NOMO-1 treated with DMSO at 0.1 percent for 48 hours (cell line): ENCODE measurements around the gene PDIA2.

Experiments
- DNase-seq: peaks from one replicate; lab custom pipeline; 2025; ENCODE audit not compliant: unreplicated experiment; lab: John Stamatoyannopoulos, UW

Gene PDIA2

DNA sequence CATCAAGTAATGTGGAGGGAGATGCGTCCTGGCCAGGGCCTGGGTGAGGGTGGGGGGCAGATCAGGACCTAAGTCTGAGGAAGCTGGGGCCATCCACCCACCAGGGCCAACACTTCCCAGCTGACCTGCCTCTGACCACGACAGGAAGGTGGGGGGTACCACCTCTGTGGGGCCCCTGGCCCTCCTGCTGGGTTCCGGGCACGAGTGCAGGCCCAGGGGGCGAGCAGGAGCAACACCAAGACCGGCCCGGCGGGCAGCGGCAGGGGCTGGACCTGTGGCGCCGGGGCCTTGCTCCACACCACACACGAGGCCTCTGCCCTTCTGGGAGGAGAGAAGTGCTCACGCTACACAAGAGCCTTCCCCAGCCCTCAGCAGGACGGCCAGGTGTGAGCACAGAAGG, 13.3 kb downstream of the PDIA2 start:
- DNase-seq = no peak

DNA sequence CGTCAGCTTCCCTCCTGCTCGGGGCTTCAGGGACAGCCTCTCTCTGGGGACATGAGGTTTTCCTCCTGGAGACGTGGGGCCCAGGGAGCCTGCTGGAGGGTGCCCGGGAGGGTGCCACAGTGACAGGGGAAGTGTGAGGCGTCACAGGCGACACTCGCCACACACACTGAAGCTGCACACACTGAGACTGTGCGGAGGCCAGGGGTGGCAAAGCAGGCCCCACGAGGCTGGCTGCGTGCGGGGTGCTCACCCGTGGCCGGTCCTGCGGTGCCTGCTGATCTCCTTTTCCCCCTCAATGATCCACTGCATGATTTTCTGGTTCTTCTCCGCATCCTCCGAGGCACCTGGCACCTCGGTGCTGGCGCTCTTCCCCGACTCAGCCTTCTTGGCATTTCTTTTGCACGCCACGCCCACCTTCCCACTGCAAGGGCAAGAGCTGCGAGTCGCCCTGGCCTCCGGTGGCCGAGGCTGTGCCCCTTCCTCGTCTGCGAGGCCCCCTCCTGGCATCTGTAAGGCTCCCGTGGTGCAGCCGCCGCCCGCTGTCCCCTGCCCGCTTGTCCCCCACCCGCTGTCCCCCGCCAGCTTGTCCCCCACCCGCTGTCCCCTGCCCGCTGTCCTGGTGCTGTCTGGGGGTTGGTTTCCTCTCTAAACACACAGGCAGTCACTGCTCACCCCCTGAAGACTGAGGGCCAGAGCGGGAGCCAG, 14.0 kb downstream of the PDIA2 start:
- DNase-seq = no peak

DNA sequence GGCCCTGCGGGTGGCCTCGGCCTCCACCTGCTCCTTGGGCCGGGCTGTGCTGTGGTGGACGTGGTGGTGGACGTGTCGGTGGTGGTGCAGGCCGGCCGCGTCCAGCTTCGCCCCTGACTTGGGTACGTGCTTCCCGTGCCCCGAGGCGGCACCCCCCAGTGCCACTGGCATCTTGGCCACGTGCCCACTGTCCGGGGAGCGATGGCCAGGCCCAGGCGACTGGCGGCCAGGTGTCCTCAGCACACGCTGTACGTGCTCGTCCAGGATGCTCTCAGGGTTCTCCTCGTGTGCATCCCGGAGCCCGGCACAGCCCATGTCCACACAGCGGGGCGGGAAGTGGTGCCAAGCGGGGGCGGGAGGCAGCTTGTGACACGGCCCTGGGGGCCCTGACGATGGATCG, 14.9 kb downstream of the PDIA2 start:
- no peak for DNase-seq

DNA sequence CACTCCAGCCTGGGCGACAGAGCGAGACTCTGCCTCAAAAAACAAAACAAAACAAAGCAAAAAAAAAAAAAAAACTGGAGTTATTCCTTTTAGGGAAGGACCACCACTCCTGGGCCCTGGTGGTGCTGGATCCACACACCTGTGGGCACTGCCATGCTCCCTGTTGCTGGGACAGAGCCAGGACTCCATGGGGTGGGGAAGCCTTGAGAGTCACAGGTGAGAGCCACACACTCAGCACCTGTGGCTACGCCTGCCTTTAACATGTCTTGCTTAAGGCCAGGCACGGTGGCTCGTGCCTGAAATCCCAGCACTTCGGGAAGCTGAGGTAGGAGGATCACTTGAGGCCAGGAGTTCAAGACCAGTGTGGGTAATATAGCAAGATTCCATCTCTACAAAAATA, 18.3 kb downstream of the PDIA2 start:
- no peak for DNase-seq

DNA sequence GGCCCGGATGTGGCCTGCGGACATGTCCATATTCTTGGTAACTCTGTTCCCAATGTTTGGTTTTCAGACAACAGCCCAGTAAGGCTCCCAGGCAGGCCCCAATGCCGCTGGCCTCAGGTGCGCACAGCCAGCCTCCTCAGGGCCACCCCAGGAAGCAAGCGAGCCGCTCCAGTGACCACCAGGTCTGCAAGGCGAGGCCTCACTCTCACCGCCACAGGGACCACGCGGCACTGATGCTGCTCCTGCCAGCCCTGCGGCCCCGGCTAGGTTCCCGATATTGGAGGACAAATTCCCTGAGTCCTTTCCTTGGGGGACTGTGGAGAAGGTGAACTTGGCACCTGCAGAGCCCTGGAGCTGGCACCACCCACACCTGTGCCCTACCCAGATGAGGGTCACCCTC, 19.0 kb downstream of the PDIA2 start:
- DNase-seq = no peak

DNA sequence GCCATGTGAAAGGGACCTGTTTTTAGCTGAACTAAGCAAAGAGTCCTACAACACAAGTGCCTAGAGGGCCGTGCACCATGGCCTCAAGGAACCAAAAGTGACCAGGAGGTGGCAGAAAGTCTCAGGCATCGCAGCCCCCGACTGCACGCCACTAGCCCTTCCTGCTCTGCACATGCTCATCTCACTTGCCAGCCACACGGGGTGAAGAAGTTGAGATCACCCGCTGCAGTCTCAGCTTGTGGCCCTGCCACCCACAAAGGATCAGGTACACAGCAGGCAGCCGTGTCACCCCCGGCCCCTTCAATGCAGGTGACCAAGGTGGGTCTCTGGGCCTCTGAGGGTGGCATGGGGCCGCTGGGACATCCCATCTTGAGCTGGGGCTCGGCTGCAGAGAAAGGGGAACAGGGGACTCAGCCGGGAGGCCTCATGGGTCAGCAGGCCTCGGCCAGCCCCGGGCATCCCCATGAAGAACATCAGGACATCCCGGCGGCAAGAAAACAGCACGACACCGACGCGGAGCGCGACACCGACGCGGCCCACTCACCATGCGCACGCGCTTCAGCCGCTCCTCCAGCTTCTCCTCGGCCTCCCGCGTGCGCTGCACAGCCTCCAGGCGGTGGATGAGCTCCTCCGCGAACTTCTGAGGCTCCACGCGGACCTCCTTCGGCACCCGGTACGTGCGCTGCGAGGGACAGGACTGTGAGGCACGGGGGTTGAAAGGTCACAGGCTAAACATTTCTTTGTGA, 21.0 kb downstream of the PDIA2 start:
- DNase-seq = peak; percentile 20

DNA sequence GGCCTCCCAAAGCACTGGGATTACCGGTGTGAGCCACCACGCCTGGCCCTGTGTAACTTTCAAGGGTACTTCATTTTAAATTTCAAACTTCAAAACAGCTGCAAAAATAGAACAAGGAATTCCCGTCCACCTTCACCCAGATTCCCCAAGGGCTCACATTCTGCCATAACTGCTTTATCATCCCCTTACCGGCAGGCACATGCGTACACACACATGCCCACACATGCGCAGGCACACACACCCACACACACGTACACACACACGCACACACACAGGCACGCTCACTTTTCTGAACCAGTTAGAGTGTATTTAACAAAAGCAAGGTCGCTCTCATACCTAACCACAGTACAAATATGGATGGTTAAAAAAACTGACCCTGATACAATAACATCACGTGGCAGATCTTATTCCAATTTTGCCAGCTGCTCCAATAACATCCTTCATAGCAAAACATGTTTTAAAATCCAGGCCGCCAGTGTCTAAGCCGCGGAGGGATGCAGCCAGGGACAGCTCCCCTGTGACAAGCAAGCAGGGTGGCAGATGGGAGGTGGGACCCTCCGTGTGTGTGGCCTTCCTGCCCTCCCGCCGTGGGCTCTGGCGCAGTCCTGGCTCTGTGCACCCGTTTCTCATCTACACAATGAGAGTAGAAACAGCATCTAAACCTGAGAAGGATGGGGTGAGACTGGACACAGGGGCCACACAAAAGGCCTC, 23.1 kb downstream of the PDIA2 start:
- no peak for DNase-seq

DNA sequence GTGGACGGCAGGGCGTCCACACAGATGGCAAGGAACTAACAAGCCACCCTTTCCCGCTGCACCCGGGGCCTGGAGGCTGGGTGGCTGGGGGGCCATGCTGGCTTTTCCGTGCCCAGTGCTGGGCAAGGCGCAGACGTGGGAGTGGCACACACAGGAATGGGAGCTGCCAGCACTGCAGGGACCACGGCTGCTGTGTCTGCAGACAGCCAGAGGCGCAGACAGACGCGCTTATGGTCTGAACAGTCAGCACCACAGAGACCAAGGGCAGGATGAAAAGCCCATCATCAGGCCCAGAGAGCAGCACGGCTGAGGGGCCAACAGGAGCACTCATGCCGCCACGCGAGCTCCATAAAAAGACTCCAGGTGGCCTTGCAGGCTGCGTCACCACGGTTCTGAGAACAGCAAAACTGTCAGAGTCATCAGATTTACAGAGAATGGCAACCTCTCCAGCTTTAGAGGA, 24.0 kb downstream of the PDIA2 start:
- DNase-seq = no peak

DNA sequence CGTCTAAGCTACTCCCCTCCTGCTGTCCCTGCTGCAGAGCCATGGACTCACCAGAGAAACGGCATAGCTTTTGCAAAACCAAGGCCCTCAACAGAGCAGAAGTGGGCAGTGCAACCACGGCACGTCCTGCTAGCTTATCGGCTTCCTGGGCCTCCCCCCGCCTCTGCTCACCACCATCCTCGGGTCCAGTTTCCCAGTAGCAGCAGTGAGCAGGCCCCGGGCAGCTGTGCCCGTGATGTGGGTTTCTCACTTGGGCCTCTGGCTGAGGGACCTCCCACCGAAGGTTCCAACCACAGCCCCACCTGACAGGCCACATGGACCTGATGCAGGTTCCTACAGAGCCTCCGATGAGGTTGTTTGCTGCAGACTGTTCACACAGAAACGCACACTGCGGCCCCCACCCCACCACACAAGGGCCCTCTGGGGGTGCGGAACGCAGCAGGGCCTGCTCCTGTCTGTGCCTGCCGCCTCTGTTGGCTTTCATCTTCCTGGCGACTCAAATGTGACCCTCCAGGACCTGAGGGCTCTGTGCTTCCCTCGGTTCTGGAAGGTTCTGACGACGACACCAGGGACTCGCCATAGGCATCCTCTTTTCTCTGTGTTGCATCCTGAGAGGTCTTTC, 24.8 kb downstream of the PDIA2 start:
- DNase-seq = no peak

DNA sequence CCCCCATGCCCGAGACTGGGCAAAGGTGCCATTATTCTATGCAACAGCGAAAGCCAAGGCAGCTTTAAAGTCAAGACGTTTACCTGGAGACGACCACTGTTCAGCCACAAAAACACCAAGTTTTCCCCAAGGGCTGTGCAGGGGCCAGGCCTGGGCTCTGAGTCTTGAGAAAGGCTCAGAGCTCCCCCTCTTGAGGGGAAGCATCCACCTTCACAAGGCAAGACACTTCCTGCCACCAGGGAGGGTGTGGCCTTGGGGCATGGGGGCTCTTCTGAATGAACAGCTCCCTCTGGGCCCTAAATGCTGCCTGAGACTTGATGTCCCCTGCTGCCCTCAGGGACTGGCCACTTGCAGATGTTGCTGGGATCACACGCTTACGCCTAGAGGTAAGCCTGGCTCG, 26.5 kb downstream of the PDIA2 start:
- no peak for DNase-seq

DNA sequence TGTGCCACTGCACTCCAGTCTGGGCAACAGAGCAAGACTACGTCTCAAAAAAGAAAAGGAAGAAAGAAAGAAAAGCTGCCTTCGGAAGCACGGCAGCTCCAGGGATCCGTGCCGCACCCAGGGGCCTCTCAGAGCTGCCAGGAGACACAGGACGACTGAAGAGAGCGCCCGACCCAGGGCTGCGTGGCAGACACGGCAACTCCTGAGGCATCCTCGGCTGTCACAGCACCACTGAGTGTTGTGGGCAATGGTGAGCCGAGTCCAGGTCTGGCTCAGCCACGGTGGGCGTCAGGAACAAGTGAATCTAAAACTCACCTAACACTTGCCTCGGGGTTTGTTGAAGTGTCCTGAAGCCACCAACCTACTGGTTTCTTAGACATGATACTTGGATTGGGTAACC, 28.8 kb downstream of the PDIA2 start:
- no peak for DNase-seq

DNA sequence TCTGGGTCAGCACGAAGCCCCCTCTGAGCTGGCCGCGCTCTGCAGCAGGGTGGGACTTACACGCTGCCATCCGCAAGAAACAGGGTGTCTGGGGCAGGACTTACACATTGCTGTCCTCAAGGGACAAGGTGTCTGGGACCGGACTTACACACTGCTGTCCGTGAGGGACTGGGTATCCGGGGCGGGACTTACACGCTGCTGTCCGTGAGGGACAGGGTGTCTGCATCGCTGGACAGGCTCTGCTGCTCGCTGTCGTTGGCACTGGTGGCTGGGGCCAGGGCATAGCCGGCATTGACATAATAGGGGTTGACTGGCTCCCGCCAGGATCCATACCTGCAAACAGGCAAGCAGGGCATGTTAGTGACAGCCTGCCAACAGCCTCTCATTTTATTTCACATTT, 31.4 kb downstream of the PDIA2 start:
- no peak for DNase-seq

DNA sequence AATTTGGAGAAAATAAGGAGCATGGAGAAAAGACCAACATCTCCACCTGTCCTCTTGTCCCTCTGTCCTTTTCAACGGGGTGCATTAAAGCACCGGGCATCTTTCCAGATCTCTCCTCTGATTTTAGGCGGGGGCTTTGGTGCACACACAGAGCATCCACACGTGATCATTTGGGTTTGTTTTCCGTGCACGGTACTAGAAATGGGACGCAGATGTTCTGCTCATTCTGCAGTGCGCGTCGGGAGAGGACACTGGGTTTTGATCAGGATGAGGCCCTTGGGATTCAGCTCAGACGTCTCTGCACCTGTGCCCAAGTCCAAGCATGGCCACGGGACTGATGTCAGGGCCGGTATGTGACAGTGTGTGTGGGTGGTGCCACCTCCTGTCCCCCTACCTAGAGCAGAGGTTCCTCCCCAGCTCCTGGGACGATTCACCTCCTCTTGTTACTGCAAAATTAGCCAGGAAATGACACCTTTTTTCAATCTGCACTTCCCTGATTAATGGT, 31.9 kb downstream of the PDIA2 start:
- no peak for DNase-seq

DNA sequence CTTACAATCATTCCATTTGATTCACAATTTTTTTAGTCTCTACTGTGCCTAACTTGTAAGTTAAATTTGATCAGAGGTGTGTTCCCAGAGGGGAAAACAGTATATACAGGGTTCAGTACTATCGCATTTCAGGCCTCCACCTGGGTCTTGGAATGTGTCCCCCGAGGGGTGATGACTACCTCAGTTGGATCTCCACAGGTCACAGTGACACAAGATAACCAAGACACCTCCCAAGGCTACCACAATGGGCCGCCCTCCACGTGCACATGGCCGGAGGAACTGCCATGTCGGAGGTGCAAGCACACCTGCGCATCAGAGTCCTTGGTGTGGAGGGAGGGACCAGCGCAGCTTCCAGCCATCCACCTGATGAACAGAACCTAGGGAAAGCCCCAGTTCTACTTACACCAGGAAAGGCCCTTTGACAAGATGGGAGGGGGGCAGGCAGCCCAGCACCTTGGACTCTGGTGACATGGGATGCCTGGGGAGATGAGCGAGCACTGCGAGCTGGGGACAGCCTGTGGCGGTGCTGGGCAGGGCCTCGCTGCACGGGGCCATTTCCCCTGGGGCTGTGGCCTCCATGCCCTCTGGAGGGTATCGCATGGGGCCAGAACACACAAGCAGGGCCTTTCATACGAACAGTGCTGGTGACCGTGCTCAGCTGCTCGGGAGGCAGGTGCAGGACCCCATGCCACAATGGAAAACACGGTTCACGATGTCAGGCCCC, 33.9 kb downstream of the PDIA2 start:
- DNase-seq = no peak

DNA sequence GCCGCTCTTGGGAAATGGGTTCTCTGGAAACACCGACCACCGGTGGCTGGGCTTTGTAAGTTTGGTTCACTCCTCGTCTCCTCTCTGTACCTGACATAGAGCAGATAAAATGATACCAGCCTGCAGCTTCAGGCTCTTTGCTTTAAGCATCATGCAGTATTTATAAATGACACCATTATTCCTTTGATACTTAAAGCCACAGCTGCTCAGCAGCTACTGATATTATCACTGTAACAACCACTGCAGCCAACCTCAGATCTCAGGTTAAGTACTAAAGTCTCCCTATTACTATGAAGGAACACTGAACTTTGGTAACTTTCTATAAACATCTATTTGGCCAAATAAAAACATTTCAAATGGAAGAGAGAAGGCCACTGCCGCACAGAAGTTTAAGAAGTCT, 34.6 kb downstream of the PDIA2 start:
- no peak for DNase-seq

DNA sequence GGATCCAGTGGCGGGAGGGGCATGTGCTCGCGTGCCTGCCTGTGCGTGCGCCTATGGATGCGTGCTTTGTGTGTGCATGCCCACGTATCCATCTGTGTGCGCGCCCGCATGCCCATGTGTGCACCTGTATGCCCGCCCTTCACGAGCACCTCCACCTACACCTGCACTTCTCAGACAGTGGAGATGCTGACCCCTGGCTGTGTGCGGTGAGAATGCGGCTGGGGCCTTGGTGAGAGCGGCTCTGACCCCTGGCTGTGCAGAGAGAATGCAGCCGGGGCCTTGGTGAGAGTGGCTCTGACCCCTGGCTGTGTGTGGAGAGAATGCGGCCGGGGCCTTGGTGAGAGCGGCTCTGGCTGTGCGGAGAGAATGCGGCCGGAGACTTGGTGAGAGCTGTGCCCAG, 35.7 kb downstream of the PDIA2 start:
- no peak for DNase-seq

DNA sequence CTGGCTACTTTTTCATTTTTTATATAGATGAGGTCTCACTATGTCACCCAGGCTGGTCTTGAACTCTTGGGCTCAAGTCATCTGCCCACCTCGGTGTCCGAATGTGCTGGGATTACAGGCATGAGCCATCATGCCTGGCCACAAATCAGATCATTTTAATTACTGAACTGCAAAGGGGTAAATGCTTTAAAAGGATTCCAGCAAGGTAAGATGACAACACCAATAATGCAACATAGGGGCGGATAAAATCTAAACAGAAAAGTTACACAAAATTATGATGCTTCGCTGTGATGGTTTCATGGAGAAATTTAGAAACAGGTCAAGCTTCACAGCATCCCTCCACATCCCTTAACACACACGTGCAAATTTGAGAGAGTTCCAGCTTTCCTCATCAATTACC, 37.2 kb downstream of the PDIA2 start:
- no peak for DNase-seq

DNA sequence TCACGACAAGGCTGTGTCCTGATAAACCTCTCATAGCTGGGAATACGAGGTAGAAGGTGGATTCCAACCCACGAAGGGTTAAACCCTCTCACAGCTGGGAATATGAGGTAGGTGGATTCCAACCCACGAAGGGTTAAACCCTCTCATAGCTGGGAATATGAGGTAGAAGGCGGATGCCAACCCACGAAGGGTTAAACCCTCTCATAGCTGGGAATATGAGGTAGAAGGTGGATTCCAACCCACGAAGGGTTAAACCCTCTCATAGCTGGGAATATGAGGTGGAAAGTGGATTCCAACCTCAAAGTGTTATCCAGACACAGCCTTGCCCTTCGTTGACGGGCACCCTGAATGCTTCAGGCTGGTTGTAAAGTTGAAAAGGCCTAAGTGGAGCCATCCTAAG, 38.6 kb downstream of the PDIA2 start:
- DNase-seq = no peak

DNA sequence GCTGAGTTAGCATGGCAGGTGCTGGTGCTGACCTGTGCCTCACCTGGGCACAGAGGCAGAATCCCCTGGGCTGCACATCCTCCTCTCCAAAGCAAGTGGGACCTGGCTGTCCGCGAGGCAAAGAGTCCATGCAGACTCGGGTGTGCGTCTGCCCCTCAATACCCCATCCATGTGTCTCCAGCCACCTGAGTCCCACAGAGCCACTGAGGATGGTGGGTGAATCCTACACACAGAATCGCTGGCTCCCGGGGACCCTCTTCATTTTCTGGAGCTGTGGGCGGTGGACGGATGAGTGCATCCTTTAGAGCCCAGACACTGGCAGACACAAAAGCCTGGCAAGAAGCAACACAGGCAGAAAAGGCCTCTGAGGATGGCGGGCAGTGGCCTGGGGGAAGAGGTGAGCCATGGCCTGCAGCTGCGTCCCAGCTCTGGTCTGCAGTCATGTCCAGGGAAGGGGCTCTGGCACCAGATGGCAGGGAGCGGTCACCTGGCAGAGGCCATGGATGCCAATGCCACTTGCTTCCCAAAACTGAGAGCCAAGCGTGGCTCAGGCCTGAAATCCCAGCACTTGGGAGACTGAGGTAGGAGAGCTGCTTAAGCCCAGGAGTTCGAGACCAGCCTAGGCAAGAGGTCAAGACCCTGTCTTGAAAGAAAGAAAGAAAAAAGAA, 39.6 kb downstream of the PDIA2 start:
- no peak for DNase-seq

DNA sequence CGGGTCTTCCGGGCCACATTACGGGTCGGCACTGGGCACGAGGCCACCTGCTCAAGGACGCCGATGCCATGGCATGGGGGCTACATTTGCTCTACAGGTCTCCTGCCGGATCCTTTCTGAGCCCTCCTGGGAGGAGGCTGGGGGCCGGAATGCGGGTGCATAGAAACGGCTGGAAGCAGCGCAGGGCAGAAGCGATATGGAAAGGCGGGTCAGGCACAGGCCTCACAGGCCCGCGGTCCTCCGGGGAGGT, 41.2 kb downstream of the PDIA2 start:
- no peak for DNase-seq
